Neuron (in vitro differentiated cells): ENCODE results near the gene AOC1.

Experiments used
- H2AFZ ChIP-seq: one replicate; pipeline ENCODE4 v1.6.1; 2013; ENCODE audit warnings: low read depth, mild to moderate bottlenecking, inconsistent platforms, low read length, moderate library complexity
- H3K27me3 ChIP-seq: one replicate; pipeline ENCODE4 v1.6.1; 2013; ENCODE audit warnings: low read length; ENCODE audit not compliant: insufficient read depth
- H3K36me3 ChIP-seq: one replicate; pipeline ENCODE4 v1.6.1; 2013; ENCODE audit warnings: low read length; ENCODE audit not compliant: insufficient read depth
- H3K4me1 ChIP-seq: one replicate; pipeline ENCODE4 v1.6.1; 2013; ENCODE audit warnings: low read length; ENCODE audit not compliant: insufficient read depth
- H3K4me3 ChIP-seq: 2 replicates; pipeline ENCODE4 v1.5.1; 2013; ENCODE audit warnings: mild to moderate bottlenecking, low read length, moderate library complexity
- H3K9me3 ChIP-seq: one replicate; pipeline ENCODE4 v1.6.1; 2013; ENCODE audit warnings: low read length

The AOC1 gene

GRCh38 chr7:150845421-150845861 is 6.9 kb upstream of the AOC1 start:
- Histone ChIP-seq H3K4me1 (no peaks in the 10 kb centered on the region), H3K4me3 (no peak overlapping the region), H3K9me3 (no peaks in the 10 kb centered on the region), H3K36me3 (no peaks in the 10 kb centered on the region), H3K27me3 (no peaks in the 10 kb centered on the region), H2AFZ (no peak overlapping the region)

- no peaks in the 10 kb centered on the region for H3K36me3 ChIP-seq
- no peaks in the 10 kb centered on the region for H3K27me3 ChIP-seq
- H2AFZ ChIP-seq, result no peak overlapping the region
- H3K4me3 ChIP-seq, result no peak overlapping the region
- H3K9me3 ChIP-seq, result no peaks in the 10 kb centered on the region
- H3K4me1 ChIP-seq, result no peaks in the 10 kb centered on the region
Measured at GRCh38 chr7:150846291-150847115, 5.8 kb upstream of the AOC1 start.

GRCh38 chr7:150847536-150847935 is 4.8 kb upstream of the AOC1 start:
- no peaks in the 10 kb centered on the region for H3K4me1 ChIP-seq
- H3K9me3 ChIP-seq, result no peaks in the 10 kb centered on the region
- no peaks in the 10 kb centered on the region for H3K36me3 ChIP-seq
- H3K27me3 ChIP-seq, result peaks cover 6% of the 10 kb centered on the region
- H2AFZ ChIP-seq, result no peak overlapping the region
- no peak overlapping the region for H3K4me3 ChIP-seq

- no peak overlapping the region for H2AFZ ChIP-seq
- no peaks in the 10 kb centered on the region for H3K9me3 ChIP-seq
- no peaks in the 10 kb centered on the region for H3K36me3 ChIP-seq
- H3K27me3 ChIP-seq, result peaks cover 8% of the 10 kb centered on the region
- no peaks in the 10 kb centered on the region for H3K4me1 ChIP-seq
- no peak overlapping the region for H3K4me3 ChIP-seq
Measured at GRCh38 chr7:150848111-150848510, 4.2 kb upstream of the AOC1 start.

- H3K27me3 ChIP-seq, result peaks cover 8% of the 10 kb centered on the region
- H3K9me3 ChIP-seq, result no peaks in the 10 kb centered on the region
- no peaks in the 10 kb centered on the region for H3K4me1 ChIP-seq
- H3K4me3 ChIP-seq, result no peak overlapping the region
- no peaks in the 10 kb centered on the region for H3K36me3 ChIP-seq
- no peak overlapping the region for H2AFZ ChIP-seq
Measured at GRCh38 chr7:150848561-150849115, 3.7 kb upstream of the AOC1 start.

- H2AFZ ChIP-seq, result no peak overlapping the region
Measured at GRCh38 chr7:150849204-150849775, 3.0 kb upstream of the AOC1 start.

GRCh38 chr7:150850273-150850672 is 2.0 kb upstream of the AOC1 start:
- H3K4me1 ChIP-seq, result no peaks in the 10 kb centered on the region
- no peak overlapping the region for H3K4me3 ChIP-seq
- H3K9me3 ChIP-seq, result no peaks in the 10 kb centered on the region
- peaks cover 15% of the 10 kb centered on the region for H3K27me3 ChIP-seq
- no peaks in the 10 kb centered on the region for H3K36me3 ChIP-seq
- no peak overlapping the region for H2AFZ ChIP-seq

More at GRCh38 chr7:150849204-150849775, 3.0 kb upstream of the AOC1 start:
- H3K36me3 ChIP-seq, result no peaks in the 10 kb centered on the region
- H3K27me3 ChIP-seq, result peaks cover 13% of the 10 kb centered on the region
- H3K4me3 ChIP-seq, result no peak overlapping the region
- H3K4me1 ChIP-seq, result no peaks in the 10 kb centered on the region
- no peaks in the 10 kb centered on the region for H3K9me3 ChIP-seq

- no peaks in the 10 kb centered on the region for H3K4me1 ChIP-seq
- H2AFZ ChIP-seq, result no peak overlapping the region
- H3K27me3 ChIP-seq, result peaks cover 15% of the 10 kb centered on the region
- H3K9me3 ChIP-seq, result no peaks in the 10 kb centered on the region
- no peak overlapping the region for H3K4me3 ChIP-seq
- H3K36me3 ChIP-seq, result no peaks in the 10 kb centered on the region
Measured at GRCh38 chr7:150851492-150852370, 586 bp upstream of the AOC1 start.

- H3K27me3 ChIP-seq, result peaks cover 15% of the 10 kb centered on the region
- H3K9me3 ChIP-seq, result no peaks in the 10 kb centered on the region
- no peaks in the 10 kb centered on the region for H3K4me1 ChIP-seq
- no peaks in the 10 kb centered on the region for H3K36me3 ChIP-seq
- no peak overlapping the region for H2AFZ ChIP-seq
- H3K4me3 ChIP-seq, result no peak overlapping the region
Measured at GRCh38 chr7:150854066-150855000, 2.0 kb downstream of the AOC1 start.

- Histone ChIP-seq H3K9me3 (no peaks in the 10 kb centered on the region), H2AFZ (no peak overlapping the region)
Measured at GRCh38 chr7:150855046-150855445, 2.7 kb downstream of the AOC1 start.

GRCh38 chr7:150855476-150856302 is 3.4 kb downstream of the AOC1 start:
- no peaks in the 10 kb centered on the region for H3K9me3 ChIP-seq
- no peak overlapping the region for H3K4me3 ChIP-seq
- no peaks in the 10 kb centered on the region for H3K4me1 ChIP-seq
- no peaks in the 10 kb centered on the region for H3K36me3 ChIP-seq
- no peak overlapping the region for H2AFZ ChIP-seq
- H3K27me3 ChIP-seq, result peaks cover 15% of the 10 kb centered on the region

More at GRCh38 chr7:150855046-150855445, 2.7 kb downstream of the AOC1 start:
- H3K4me3 ChIP-seq, result no peak overlapping the region
- no peaks in the 10 kb centered on the region for H3K36me3 ChIP-seq
- peaks cover 15% of the 10 kb centered on the region for H3K27me3 ChIP-seq
- H3K4me1 ChIP-seq, result no peaks in the 10 kb centered on the region
